ENCODE data around the gene COL23A1.
"Not testable (repeated sequence)": the region's sequence is repeated elsewhere in the genome, so short reads cannot be mapped to it uniquely, and the experiment has no call there.

Gene COL23A1

GRCh38 chr5:178319541-178320041 is 270.6 kb downstream of the COL23A1 start:
- no peak for DNase-seq (ENCODE audit: low read depth)

- DNase-seq (ENCODE audit: low read depth), result no peak
Observed at GRCh38 chr5:178318893-178319292, 271.3 kb downstream of the COL23A1 start.

- no peak for DNase-seq (ENCODE audit: low read depth)
Observed at GRCh38 chr5:178318382-178318781, 271.8 kb downstream of the COL23A1 start.

- DNase-seq (ENCODE audit: low read depth), result not testable (repeated sequence)
Observed at GRCh38 chr5:178317727-178318126, 272.5 kb downstream of the COL23A1 start.

GRCh38 chr5:178314961-178315820 is 275.0 kb downstream of the COL23A1 start:
- DNase-seq (ENCODE audit: low read depth), result no peak

GRCh38 chr5:178314061-178314660 is 276.0 kb downstream of the COL23A1 start:
- no peak for DNase-seq (ENCODE audit: low read depth)

GRCh38 chr5:178313316-178313715 is 276.9 kb downstream of the COL23A1 start:
- DNase-seq (ENCODE audit: low read depth), result no peak

- DNase-seq (ENCODE audit: low read depth), result no peak
Observed at GRCh38 chr5:178312880-178313282, 277.3 kb downstream of the COL23A1 start.

- DNase-seq (ENCODE audit: low read depth), result no peak
Observed at GRCh38 chr5:178310130-178310865, 279.9 kb downstream of the COL23A1 start.

- no peak for DNase-seq (ENCODE audit: low read depth)
Observed at GRCh38 chr5:178309271-178310013, 280.8 kb downstream of the COL23A1 start.

- no peak for DNase-seq (ENCODE audit: low read depth)
Observed at GRCh38 chr5:178308541-178309092, 281.6 kb downstream of the COL23A1 start.

- no peak for DNase-seq (ENCODE audit: low read depth)
Observed at GRCh38 chr5:178307267-178308045, 282.7 kb downstream of the COL23A1 start.

GRCh38 chr5:178306430-178307225 is 283.6 kb downstream of the COL23A1 start:
- DNase-seq (ENCODE audit: low read depth), result no peak

GRCh38 chr5:178305801-178306200 is 284.4 kb downstream of the COL23A1 start:
- DNase-seq (ENCODE audit: low read depth), result no peak

- DNase-seq (ENCODE audit: low read depth), result no peak
Observed at GRCh38 chr5:178304761-178305645, 285.2 kb downstream of the COL23A1 start.

- no peak for DNase-seq (ENCODE audit: low read depth)
Observed at GRCh38 chr5:178304016-178304415, 286.2 kb downstream of the COL23A1 start.

GRCh38 chr5:178302321-178302720 is 287.9 kb downstream of the COL23A1 start:
- DNase-seq (ENCODE audit: low read depth), result not testable (repeated sequence)

- no peak for DNase-seq (ENCODE audit: low read depth)
Observed at GRCh38 chr5:178301641-178302040, 288.6 kb downstream of the COL23A1 start.

GRCh38 chr5:178298283-178298807 is 291.8 kb downstream of the COL23A1 start:
- no peak for DNase-seq (ENCODE audit: low read depth)
